DMS 273 (cell line): ENCODE measurements around the gene RIMKLB.

Experiments used
- DNase-seq: peaks from one replicate; lab custom pipeline; 2025; ENCODE audit not compliant: unreplicated experiment; lab: John Stamatoyannopoulos, UW

Gene RIMKLB

DNA sequence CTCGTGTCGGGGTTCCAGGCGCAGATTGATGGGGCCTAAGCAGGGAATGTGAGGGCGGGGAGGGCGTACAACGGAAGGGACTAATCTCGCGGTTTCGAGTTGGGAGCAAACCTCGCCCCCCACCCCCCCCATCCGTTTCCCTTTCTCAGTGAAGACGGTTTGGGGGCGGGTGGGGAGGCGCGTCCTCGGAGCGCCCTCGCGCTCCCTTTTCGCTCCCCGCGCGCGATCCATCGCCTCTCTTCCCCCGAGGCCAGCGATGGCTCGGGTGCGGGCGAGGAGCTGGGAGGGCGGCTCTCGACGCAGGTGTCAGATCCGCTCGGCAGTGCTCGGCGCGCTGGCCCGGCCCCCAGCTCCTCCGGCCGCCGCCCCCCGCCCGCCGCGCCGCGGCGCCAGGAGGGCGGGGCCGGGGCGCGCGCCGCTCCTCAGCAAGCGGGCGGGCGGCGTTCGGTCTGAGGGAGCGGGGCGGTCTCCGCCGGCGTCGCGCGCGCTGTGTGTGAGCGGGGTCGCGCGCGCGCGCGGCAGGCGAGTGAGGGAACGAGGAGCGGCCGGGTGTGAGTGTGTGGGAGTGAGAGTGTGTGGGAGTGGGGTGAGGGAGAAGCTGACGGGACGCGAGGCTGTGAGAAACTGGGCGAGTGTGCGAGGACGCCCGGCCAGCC, at the start of gene RIMKLB:
RIMKLB (plus strand) TSS at position 516 of the 656 bp plus-strand sequence. CDS start 15,876 bp downstream, outside the sequence.
- DNase-seq = peak; percentile 93

DNA sequence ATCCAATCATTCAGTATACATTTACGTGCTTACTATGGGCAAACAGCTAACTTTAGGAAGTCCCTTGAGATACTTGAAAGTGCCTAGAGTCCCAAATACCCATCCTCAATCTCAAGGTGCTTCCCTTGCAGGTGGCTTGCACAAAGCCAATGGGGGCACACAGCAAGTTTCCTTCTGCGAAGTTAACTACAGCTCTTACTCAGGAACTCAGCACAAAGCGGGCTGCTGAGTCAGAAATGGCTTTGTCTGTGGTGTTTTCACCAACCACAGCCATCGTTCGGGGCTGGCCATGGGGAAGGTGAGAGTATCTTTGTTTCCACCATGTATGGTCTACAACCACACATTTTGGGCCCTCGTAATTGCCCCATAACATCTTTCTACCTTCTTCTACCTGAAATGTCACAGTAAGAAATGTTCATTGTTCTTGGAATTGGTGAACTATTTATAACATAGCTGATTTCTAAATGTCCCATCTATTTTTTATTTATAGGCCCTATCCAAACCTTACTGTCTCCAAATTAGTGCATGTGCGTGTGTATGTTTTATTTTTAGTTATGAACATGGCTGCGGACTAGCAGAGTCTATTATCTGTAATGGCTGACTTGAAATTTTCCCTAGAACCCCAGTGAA, 49.1 kb upstream of the RIMKLB start:
- DNase-seq = no peak

DNA sequence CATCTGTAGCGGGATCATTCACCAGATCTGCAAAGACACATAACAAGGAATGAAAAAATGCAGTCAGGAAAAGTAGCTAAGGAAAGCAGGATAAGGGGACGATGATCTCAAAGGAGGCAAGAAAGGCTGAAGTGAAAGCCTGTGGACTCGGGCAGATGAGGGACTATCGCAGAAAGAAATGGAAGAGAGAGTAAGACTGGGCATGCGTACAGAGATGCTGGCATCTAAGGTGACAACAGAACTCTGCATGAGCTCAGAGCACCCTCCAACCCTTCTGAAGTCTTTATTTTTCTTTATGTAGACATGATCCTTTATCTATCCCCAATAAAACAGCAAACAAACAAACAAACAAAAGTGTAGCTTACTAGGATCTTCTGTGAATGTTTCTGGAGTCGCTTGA, 42.4 kb upstream of the RIMKLB start:
- DNase-seq = no peak

- DNase-seq = no peak
Observed at GRCh38 chr12:8658346-8658745, 39.4 kb upstream of the RIMKLB start.

DNA sequence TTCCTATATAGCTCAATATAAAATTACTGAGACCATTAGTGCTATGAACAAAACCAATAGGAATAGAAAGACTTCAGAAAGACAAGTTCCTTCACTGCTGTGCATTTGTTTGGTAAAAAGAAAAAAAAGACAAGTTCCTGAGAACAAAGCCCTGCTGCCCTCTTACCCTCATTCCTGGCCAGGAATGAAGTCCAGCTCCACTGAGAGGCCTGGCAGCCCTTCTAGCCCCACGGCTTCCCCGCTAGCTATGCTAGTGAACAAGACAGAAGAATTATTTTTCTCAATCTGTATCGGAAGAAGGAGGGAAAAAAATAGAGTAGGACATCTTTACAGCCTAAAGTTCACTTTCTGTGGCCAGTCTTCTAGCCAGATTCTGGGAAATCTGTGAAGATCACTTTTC, 36.8 kb upstream of the RIMKLB start:
- DNase-seq = no peak

GRCh38 chr12:8661751-8662150, 36.0 kb upstream of the RIMKLB start:
- no peak for DNase-seq

DNA sequence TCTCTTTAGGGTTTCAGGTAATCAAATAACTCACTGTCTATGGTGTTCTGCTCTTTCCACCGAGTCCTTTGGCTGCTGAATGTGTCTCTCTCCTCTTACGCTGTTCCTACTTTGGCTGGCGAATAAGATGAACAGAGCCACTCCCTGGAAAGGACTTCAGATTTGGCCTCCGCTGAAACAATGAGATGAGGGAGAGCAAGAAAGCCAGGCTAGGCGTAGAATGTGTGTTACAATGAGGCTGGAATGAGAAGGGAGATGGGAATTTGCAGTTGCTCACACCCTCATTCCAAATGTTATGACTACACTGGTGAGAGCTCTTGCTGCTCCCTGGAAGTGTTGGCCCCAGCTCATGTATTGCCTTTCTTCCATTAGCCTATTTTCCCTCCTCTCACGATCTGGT, 35.2 kb upstream of the RIMKLB start, which contains the start of gene MFAP5:
MFAP5 (minus strand) TSS at position 234 of the 400 bp plus-strand sequence. CDS start 722 bp downstream, outside the sequence.
- no peak for DNase-seq

GRCh38 chr12:8664228-8664913, 33.4 kb upstream of the RIMKLB start:
- DNase-seq = no peak

- no peak for DNase-seq
Observed at GRCh38 chr12:8665759-8666158, 32.0 kb upstream of the RIMKLB start.

DNA sequence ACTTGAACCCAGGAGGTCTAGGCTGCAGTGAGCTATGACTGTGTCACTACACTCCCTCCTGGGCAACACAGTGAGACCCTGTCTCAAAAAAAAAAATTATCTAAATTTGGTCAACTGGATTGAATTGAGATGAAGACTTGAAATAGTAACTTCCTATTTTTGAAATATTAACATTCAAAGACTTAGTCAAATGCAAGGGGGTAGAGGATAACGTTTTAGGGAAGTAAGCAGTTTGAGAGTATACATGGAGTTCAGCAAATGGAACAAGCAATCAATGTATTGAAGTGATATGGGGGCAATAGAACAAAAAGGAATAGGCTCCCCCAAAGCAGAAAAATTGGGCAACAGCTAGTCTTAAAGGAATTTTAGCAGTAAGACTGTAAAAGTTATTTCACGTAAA, 30.5 kb upstream of the RIMKLB start:
- DNase-seq = no peak

- no peak for DNase-seq
Observed at GRCh38 chr12:8668441-8668840, 29.4 kb upstream of the RIMKLB start.

DNA sequence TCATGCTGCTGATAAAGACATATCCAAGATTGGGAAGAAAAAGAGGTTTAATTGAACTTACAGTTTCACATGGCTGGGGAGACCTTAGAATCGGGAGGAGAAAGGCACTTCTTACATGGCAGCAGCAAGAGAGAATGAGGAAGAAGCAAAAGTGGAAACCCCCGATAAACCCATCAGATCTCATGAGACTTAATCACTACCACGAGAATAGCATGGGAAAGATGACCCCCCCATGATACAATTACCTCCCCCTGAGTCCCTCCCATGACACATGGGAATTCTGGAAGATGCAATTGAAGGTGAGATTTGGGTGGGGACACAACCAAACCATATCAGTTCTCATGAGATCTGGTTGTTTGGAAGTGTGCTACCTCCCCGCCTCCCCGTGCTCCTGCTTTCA, 25.4 kb upstream of the RIMKLB start:
- DNase-seq = no peak

DNA sequence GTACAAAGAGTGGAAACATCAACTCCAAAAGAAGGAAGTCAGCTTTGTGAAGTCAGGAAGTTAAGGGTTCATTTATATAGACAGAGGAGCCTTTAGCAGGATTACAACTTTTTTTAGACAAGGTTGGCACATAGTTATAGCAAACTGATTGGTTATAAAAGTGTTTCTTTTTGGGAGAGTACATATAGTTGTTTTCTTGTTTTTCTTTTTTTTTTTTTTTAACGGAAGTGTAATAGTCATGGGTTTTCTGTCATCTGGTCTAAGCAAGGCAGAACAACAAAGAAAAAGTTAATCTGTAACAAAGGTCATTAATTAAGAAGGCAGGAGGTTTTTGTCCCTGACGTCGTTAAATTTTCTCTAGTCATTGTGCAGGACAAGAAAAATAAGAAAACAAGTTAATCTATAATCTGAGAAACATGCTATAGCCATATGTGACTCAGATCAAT, 22.2 kb upstream of the RIMKLB start:
- no peak for DNase-seq

- DNase-seq = no peak
Observed at GRCh38 chr12:8676651-8677050, 21.1 kb upstream of the RIMKLB start.

DNA sequence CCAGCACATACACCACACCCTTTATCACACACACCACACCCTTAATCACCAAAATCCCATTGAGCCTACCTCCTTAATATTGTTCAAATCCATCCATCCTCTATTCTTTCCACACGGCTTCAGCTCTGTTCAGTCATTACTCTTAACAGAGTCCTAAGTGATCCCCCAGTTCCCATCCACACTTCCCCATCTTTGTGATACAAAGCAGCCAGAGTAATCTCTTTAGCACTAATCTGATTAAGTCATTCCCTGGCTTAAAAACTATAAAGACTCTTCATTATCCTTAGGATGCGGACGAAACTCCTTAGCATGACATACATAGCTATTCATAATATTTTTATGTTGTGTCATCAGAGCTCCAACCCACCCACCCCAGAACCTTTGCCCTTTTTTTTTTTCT, 20.4 kb upstream of the RIMKLB start:
- DNase-seq = no peak

GRCh38 chr12:8678661-8679111, 19.1 kb upstream of the RIMKLB start:
- no peak for DNase-seq

DNA sequence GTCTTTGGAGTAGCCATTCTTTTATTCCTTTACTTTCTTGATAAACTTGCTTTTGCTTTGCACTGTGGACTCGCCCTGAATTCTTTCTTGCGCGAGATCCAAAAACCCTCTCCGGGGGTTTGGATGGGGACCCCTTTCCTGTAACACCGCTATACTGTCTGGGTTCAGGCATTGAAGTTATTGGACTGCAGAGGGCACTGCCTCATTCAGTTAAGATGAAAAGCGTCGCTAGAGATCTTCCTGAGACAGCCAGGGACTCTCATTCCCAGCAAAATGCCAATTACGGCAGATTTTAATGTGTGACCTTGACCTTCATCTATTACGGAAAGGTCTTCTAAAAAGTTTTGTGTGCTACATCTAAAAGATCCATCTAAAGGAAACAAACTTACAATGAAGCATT, 17.3 kb upstream of the RIMKLB start:
- DNase-seq = no peak

GRCh38 chr12:8681129-8681884, 16.5 kb upstream of the RIMKLB start:
- DNase-seq = no peak

- no peak for DNase-seq
Observed at GRCh38 chr12:8685051-8685450, 12.7 kb upstream of the RIMKLB start.

DNA sequence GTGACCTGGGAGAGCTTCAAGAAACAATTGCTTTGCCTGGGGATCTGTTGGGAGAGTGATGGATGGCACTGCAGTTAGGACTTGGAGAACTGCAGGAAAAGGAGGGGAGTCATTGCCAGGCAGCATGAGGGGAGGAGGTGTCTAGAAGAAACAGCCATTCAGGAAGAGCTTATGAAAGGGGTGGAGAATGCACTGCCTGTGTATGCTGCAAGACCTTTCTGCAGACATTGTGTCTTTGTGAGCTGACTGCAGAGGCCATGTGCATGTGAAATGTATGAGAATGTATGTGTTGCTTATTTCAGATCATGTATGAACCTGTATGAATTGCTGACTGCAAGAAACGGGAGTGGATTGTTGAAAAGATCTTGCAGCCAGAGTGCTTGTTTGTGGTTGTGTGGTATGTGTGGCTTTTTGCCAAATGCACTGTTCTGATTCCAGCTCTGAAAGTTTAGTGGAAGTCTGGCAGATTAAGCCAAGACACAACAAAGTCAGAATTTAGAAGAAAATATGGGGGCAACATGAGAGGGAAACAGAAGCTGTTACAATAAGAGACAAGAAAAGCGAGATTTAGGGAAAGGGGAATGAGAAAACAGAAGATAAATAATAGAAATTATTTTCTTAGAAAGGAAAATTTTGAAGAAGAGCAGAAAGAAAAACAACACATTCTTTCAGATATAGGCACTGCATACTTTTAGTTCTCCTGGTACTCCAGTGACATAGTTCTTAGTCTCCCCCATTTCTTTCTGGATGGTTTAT, 9.8 kb upstream of the RIMKLB start:
- peak; percentile 70 for DNase-seq

DNA sequence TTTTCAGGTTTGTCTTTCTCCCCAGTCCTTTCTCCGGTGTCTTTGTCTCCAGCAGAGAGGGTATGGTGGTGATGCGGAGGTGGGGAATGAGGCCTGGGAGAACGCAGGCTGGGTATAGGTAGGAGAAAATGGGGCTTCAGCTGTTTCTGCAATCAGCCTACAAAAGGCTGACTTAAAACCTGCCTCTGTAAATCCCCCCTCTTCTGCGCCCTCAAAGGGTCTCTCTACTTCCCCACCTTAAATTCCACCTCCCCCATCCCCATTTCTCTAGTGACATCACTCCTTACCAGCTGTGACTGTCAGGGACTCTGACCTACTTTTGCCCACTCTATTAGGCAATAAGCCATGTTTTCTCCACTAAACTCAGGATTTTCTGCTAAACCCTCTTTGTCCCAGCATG, 8.1 kb upstream of the RIMKLB start:
- no peak for DNase-seq
